PC-9 (cell line): ENCODE measurements around the gene VPS9D1. TPM values are rescaled to one million over a fixed set of nuclear protein-coding genes. Genes with fewer than 3 reads are reported as not detected.

Source experiments
- BruUV-seq: library from RNA; stranded (reverse); fragments of 400-500 nt; replicated peaks from 2 replicates; lab custom pipeline; 2021; lab: Mats Ljungman, UMichigan
- CTCF ChIA-PET: fragments of 300-600 bp; sonication (Branson Sonifier 250); formaldehyde crosslinking; loops from one replicate; lab custom pipeline; 2022; ENCODE audit warnings: antibody characterized with exemption; lab: Charles Lee
- POLR2A ChIA-PET: fragments of 300-600 bp; sonication (Branson Sonifier 250); formaldehyde crosslinking; loops from one replicate; lab custom pipeline; 2022; ENCODE audit warnings: antibody characterized with exemption; ENCODE audit not compliant: unreplicated experiment; lab: Charles Lee
- DNase-seq, 2 experiments: peaks; one replicate each; pipeline versions ENCODE4 v3.0.0 to v3.0.0-alpha.2; 2015 to 2022; ENCODE audit warnings: mixed read lengths in 1 of 2
- H2AFZ ChIP-seq: fragments of 200-600 bp; sonication (generic); 2 replicates; pipeline ENCODE4 v1.8.1; 2017; ENCODE audit warnings: antibody characterized with exemption
- H3F3A ChIP-seq: fragments of 200-600 bp; sonication (generic); 2 replicates; pipeline ENCODE4 v1.8.1; 2017; ENCODE audit warnings: antibody characterized with exemption, mild to moderate bottlenecking, low read depth; ENCODE audit not compliant: insufficient read depth
- H3K27ac ChIP-seq: fragments of 200-600 bp; sonication (generic); 2 replicates; pipeline ENCODE4 v1.6.1; 2016; ENCODE audit warnings: mixed run types
- H3K27me3 ChIP-seq: fragments of 200-600 bp; sonication (generic); 2 replicates; pipeline ENCODE4 v1.6.1; 2016; ENCODE audit warnings: low read depth, mixed run types; ENCODE audit not compliant: insufficient read depth
- H3K36me3 ChIP-seq: fragments of 200-600 bp; sonication (generic); 2 replicates; pipeline ENCODE4 v1.6.1; 2016; ENCODE audit warnings: low read depth, mixed run types
- H3K4me1 ChIP-seq: fragments of 200-600 bp; sonication (generic); replicated peaks from 2 replicates; pipeline ENCODE4 v1.6.1; 2016; ENCODE audit warnings: mixed run types; ENCODE audit not compliant: insufficient read depth
- H3K4me2 ChIP-seq: fragments of 200-600 bp; sonication (generic); 2 replicates; pipeline ENCODE4 v1.6.1; 2017; ENCODE audit warnings: mixed run types
- H3K4me3 ChIP-seq: fragments of 200-600 bp; sonication (generic); 2 replicates; pipeline ENCODE4 v1.6.1; 2016; ENCODE audit warnings: mixed run types
- H3K79me2 ChIP-seq: fragments of 200-600 bp; sonication (generic); 2 replicates; pipeline ENCODE4 v1.6.1; 2017; ENCODE audit warnings: low read depth, mixed run types
- H3K9me2 ChIP-seq: fragments of 200-600 bp; sonication (generic); 2 replicates; pipeline ENCODE4 v1.8.1; 2017; ENCODE audit warnings: mild to moderate bottlenecking; ENCODE audit not compliant: insufficient read depth
- H3K9me3 ChIP-seq: fragments of 200-600 bp; sonication (generic); 2 replicates; pipeline ENCODE4 v1.8.1; 2016; ENCODE audit warnings: low read depth; ENCODE audit not compliant: insufficient read depth
- H4K20me1 ChIP-seq: fragments of 200-600 bp; sonication (generic); 2 replicates; pipeline ENCODE4 v1.8.1; 2017; ENCODE audit not compliant: insufficient read depth
- EZH2 ChIP-seq: fragments of 200-600 bp; sonication (generic); IDR thresholded peaks from 2 replicates; pipeline ENCODE4 v1.8.0; 2017; ENCODE audit warnings: antibody characterized with exemption, low read depth
- intact Hi-C: fragments of 100-400 bp; cut with micrococcal nuclease; formaldehyde crosslinking; loops from one replicate; pipeline ENCODE4 v1.10.0; 2022; ENCODE audit not compliant: unreplicated experiment
- total RNA-seq: library from RNA; stranded (reverse); gene quantifications from 2 replicates; pipeline ENCODE4 v1.2.3, GENCODE V29; 2021
- TF ChIP-seq, protein P1 (sequence below): fragments of 200-600 bp; sonication (generic); conservative IDR thresholded peaks from 2 replicates; pipeline ENCODE4 v1.6.1; 2017; ENCODE audit warnings: mixed run types, antibody characterized with exemption, mild to moderate bottlenecking, moderate library complexity

VPS9D1 gene
- total RNA-seq, 1 experiment from 2014 or later = 15.2 TPM

DNA sequence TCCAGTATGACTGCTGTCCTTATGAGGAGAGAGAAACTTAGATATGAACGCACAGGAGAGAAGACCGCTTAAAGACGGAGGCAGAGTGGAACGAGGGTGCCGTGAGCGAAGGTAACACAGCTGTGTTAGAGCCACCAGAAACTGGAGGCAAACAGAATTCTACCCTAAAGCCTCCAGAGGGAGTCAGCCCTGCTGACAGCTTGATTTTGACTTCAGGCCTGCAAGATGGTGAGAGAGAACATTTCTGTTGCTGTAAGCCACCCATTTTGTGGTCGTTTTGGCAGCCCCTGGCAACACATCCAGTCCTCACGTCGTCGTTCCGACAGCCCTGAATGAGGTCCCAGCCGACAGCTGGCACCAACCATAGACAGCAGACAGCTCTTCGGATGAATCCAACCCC, 16.4 kb downstream of the VPS9D1 start:
- Histone ChIP-seq H3K36me3 (no peaks in the 10 kb centered on the region), H3K27me3 (no peaks in the 10 kb centered on the region), H3K9me3 (no peaks in the 10 kb centered on the region), H3K4me2 (no peak overlapping the region), H2AFZ (no peak overlapping the region), H3K4me1 (peaks cover 5% of the 10 kb centered on the region; the same call in 1 of the 2 replicates), H3K27ac (no peak overlapping the region), H3K4me3 (no peak overlapping the region), H3K79me2 (no peaks in the 10 kb centered on the region), H3F3A (peaks cover 34% of the 10 kb centered on the region; the same call in 1 of the 2 replicates), H4K20me1 (peaks cover 6% of the 10 kb centered on the region), H3K9me2 (no peaks in the 10 kb centered on the region)
- ChIA-PET POLR2A (interaction anchor here (0.6 kb wide), 1 partner anchor 169 kb away, joined by 16 read pairs; the partner anchor contains the start of gene TCF25), CTCF (interaction anchor here (0.6 kb wide), 1 partner anchor 168 kb away, joined by 8 read pairs; no protein-coding TSS in a partner anchor)
- TF ChIP-seq EZH2 = no peak
- TF ChIP-seq, protein P1, sequence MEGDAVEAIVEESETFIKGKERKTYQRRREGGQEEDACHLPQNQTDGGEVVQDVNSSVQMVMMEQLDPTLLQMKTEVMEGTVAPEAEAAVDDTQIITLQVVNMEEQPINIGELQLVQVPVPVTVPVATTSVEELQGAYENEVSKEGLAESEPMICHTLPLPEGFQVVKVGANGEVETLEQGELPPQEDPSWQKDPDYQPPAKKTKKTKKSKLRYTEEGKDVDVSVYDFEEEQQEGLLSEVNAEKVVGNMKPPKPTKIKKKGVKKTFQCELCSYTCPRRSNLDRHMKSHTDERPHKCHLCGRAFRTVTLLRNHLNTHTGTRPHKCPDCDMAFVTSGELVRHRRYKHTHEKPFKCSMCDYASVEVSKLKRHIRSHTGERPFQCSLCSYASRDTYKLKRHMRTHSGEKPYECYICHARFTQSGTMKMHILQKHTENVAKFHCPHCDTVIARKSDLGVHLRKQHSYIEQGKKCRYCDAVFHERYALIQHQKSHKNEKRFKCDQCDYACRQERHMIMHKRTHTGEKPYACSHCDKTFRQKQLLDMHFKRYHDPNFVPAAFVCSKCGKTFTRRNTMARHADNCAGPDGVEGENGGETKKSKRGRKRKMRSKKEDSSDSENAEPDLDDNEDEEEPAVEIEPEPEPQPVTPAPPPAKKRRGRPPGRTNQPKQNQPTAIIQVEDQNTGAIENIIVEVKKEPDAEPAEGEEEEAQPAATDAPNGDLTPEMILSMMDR = no peak
- BruUV-seq = no TSS peak
- intact Hi-C loops = loop anchor here (5.0 to 10.0 kb wide), 4 partner anchors 132 to 459 kb away; partner anchors contain the start of gene TUBB3
- DNase-seq = no peak

DNA sequence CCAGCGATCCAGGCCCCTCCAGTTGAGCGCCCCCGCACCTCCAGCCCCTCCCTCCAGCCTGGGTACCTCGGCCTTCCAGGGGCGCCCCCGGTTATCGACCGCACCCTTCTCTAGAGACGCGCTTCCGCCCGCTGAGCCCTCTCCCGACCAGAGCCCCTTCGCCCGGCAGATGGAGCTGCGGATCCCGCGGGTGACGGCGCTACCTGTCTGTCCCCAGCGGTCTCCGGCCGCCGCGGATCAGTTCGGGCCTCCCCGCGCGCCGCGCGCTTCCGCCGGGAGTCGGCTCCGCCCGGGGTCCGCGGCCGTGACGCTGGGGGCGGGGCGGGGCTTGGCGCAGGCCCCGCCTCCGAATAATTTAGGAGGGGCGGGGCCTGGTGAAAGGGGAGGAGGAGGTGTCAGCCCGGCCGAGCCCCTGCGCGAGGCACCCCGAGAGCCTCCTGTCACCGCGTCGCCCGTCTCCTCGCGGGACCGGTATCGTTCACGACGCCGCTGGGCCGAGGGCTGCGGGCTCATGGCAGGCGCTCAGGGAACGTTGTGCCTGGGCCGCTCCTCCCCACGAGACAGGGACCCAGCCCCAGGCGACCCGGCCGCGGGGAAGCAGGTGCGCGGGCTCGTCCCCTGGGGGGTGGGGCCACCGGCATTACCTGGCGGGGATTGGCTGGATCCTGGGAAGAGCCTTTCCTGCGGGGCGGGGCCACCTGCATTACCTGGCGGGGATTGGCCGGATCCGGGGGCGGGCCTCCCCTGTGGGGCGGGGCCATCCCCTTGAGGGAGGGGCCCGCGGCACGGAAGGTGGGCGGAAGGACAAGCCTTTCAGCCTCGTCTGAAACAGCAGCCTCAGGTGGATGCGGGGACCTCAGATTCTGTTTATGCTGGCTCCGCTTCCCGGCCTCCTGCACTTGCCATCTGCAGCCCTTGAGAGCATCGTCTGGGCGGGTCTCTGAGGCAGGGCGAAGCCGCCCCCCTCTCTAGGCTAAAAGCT, 19.0 kb downstream of the VPS9D1 start, which contains the start of gene SPATA2L:
SPATA2L (minus strand) TSS at position 281 of the 982 bp plus-strand sequence. CDS start 473 bp downstream, outside the sequence.
- Histone ChIP-seq H4K20me1 (peaks cover 17% of the 10 kb centered on the region), H3F3A (peaks cover 32% of the 10 kb centered on the region; the same call in 1 of the 2 replicates), H3K9me3 (no peaks in the 10 kb centered on the region), H3K4me2 (peak within 1 kb of the TSS; percentile 96), H3K27me3 (no peaks in the 10 kb centered on the region), H3K4me1 (peaks cover 5% of the 10 kb centered on the region; the same call in 1 of the 2 replicates), H3K27ac (peak within 1 kb of the TSS; percentile 29; the same call in 1 of the 2 replicates), H3K36me3 (no peaks in the 10 kb centered on the region), H2AFZ (peak within 1 kb of the TSS; percentile 71), H3K9me2 (no peaks in the 10 kb centered on the region), H3K79me2 (no peaks in the 10 kb centered on the region), H3K4me3 (peak within 1 kb of the TSS; percentile 67)
- TF ChIP-seq, protein P1 = no peak
- no peak for TF ChIP-seq EZH2
- intact Hi-C loops = loop anchor here (2.0 to 10.0 kb wide), 5 partner anchors 129 to 457 kb away; partner anchors contain the start of gene TUBB3
- BruUV-seq = no TSS peak
- DNase-seq = peak; percentile 87 to 99
- POLR2A ChIA-PET = interaction anchor here (0.6 kb wide), 1 partner anchor 30 kb away, joined by 8 read pairs; no protein-coding TSS in a partner anchor
- CTCF ChIA-PET = interaction anchor here (1.6 to 2.0 kb wide), 2 partner anchors 160 to 171 kb away, joined by 6 to 7 read pairs; partner anchors contain the start of gene TCF25
